Neutrophil (primary cell): ENCODE data around the gene FUOM.

Experiments
- H3K27ac ChIP-seq: fragments of 200-600 bp; sonication (generic); 2 replicates; pipeline ENCODE4 v1.5.1; 2016; ENCODE audit warnings: mild to moderate bottlenecking, moderate library complexity
- H3K27me3 ChIP-seq: fragments of 200-600 bp; sonication (generic); 2 replicates; pipeline ENCODE4 v1.6.0; 2016; ENCODE audit warnings: mild to moderate bottlenecking
- H3K36me3 ChIP-seq: fragments of 200-600 bp; sonication (generic); 2 replicates; pipeline ENCODE4 v1.5.1; 2017
- H3K4me1 ChIP-seq, 2 experiments: fragments of 200-600 bp in 1 of 2; sonication (generic) in 1 of 2; 1 replicate in 1 of 2; 2 replicates in 1 of 2; pipeline versions ENCODE4 v1.5.1 to v1.6.1; 2013 to 2016; ENCODE audit warnings: low read depth in 1 of 2, low read length in 1 of 2, mild to moderate bottlenecking in 1 of 2, moderate library complexity in 1 of 2; ENCODE audit not compliant: control insufficient read depth in 1 of 2, insufficient read depth in 1 of 2
- H3K4me3 ChIP-seq, 2 experiments: fragments of 200-600 bp in 1 of 2; sonication (generic) in 1 of 2; 1 replicate in 1 of 2; 2 replicates in 1 of 2; pipeline ENCODE4 v1.5.1; 2013 to 2016; ENCODE audit warnings: low read depth in 1 of 2, low read length in 1 of 2, mild to moderate bottlenecking in 1 of 2, moderate library complexity in 1 of 2
- H3K9me3 ChIP-seq: fragments of 200-600 bp; sonication (generic); 2 replicates; pipeline ENCODE4 v1.5.1; 2016
- CTCF ChIP-seq: fragments of 200-600 bp; sonication (generic); IDR thresholded peaks from 2 replicates; pipeline ENCODE4 v1.5.1; 2016; ENCODE audit warnings: antibody characterized with exemption

FUOM gene

GRCh38 chr10:133357285-133358161, at the start of gene FUOM:
TSS of gene FUOM (minus strand) at chr10:133358019. CDS start at chr10:133358007, 12 bp downstream.
- Histone ChIP-seq H3K36me3 (peaks cover 8% of the 10 kb centered on the region), H3K27ac (no peak within 1 kb of the TSS), H3K27me3 (peaks cover 37% of the 10 kb centered on the region), H3K9me3 (no peaks in the 10 kb centered on the region), H3K4me3 (peak within 1 kb of the TSS; percentile 56 to 65), H3K4me1 (peaks cover 12 to 13% of the 10 kb centered on the region in 2 experiments)
- TF ChIP-seq CTCF = no peak

GRCh38 chr10:133405844-133406527, 48.2 kb upstream of the FUOM start:
- no peak for TF ChIP-seq CTCF
- no peak overlapping the region for H3K27ac ChIP-seq
- H3K4me1 ChIP-seq = no peaks in the 10 kb centered on the region
- peaks cover 36% of the 10 kb centered on the region for H3K36me3 ChIP-seq
- no peaks in the 10 kb centered on the region for H3K9me3 ChIP-seq
- no peaks in the 10 kb centered on the region for H3K27me3 ChIP-seq
- no peak overlapping the region for H3K4me3 ChIP-seq

GRCh38 chr10:133405272-133405671, 47.5 kb upstream of the FUOM start:
- Histone ChIP-seq H3K27me3 (no peaks in the 10 kb centered on the region), H3K36me3 (peaks cover 41% of the 10 kb centered on the region), H3K9me3 (no peaks in the 10 kb centered on the region), H3K4me3 (no peak overlapping the region), H3K27ac (no peak overlapping the region), H3K4me1 (no peaks in the 10 kb centered on the region)
- TF ChIP-seq CTCF = no peak

- no peak for TF ChIP-seq CTCF
- Histone ChIP-seq H3K27me3 (no peaks in the 10 kb centered on the region), H3K4me3 (no peak overlapping the region), H3K9me3 (no peaks in the 10 kb centered on the region), H3K27ac (no peak overlapping the region), H3K36me3 (peaks cover 51% of the 10 kb centered on the region), H3K4me1 (no peaks in the 10 kb centered on the region)
These were observed 46.0 kb upstream of the FUOM start for GRCh38 chr10:133403784-133404183.

GRCh38 chr10:133403359-133403758, 45.5 kb upstream of the FUOM start:
- no peaks in the 10 kb centered on the region for H3K4me1 ChIP-seq
- no peak overlapping the region for H3K27ac ChIP-seq
- no peaks in the 10 kb centered on the region for H3K9me3 ChIP-seq
- H3K27me3 ChIP-seq = no peaks in the 10 kb centered on the region
- peaks cover 52% of the 10 kb centered on the region for H3K36me3 ChIP-seq
- H3K4me3 ChIP-seq = no peak overlapping the region
- TF ChIP-seq CTCF = no peak
